SK-N-SH (cell line): ENCODE results near the gene SLC37A1. TPM values are rescaled to one million over a fixed set of nuclear protein-coding genes. Genes with fewer than 3 reads are reported as not detected.

Experiments
- CTCF ChIA-PET: fragments of 300-600, 350-600 bp; formaldehyde crosslinking; extraction: SDS; loops from one replicate; lab custom pipeline; 2021; lab: Yijun Ruan, JAX
- POLR2A ChIA-PET: fragments of 350-600 bp; sonication (Branson Sonifier 250); formaldehyde crosslinking; extraction: SDS; loops from one replicate; lab custom pipeline; 2020; ENCODE audit warnings: antibody characterized with exemption, inconsistent platforms; lab: Yijun Ruan, JAX
- DNase-seq: peaks from one replicate; pipeline ENCODE4 v3.0.0; 2012
- H2AFZ ChIP-seq: fragments of 200-600 bp; sonication (generic); 2 replicates; pipeline ENCODE4 v1.8.1; 2016; ENCODE audit warnings: antibody characterized with exemption, mild to moderate bottlenecking, low read depth
- H3F3A ChIP-seq: fragments of 200-600 bp; sonication (generic); replicated peaks from 2 replicates; pipeline ENCODE3; 2016; ENCODE audit warnings: antibody characterized with exemption, mild to moderate bottlenecking; ENCODE audit not compliant: insufficient read depth
- H3K27ac ChIP-seq, 2 experiments: fragments of 200-500 bp in 1 of 2; fragments of 200-600 bp in 1 of 2; sonication (Bioruptor generic) in 1 of 2; sonication (generic), shearing (Covaris generic) in 1 of 2; 2 replicates each; pipeline versions ENCODE4 v1.5.1 to v1.6.1; 2014 to 2016; ENCODE audit warnings: low read depth in 2 of 2, inconsistent platforms in 1 of 2, low read length in 1 of 2, mild to moderate bottlenecking in 1 of 2, mixed read lengths in 1 of 2
- H3K27me3 ChIP-seq: fragments of 200-600 bp; sonication (generic), shearing (Covaris generic); 2 replicates; pipeline ENCODE4 v1.6.1; 2016; ENCODE audit warnings: mixed run types; ENCODE audit not compliant: insufficient read depth
- H3K36me3 ChIP-seq, 2 experiments: fragments of 200-500 bp in 1 of 2; fragments of 200-600 bp in 1 of 2; sonication (Bioruptor generic) in 1 of 2; sonication (generic) in 1 of 2; replicated peaks in 1 of 2; 2 replicates each; pipeline versions ENCODE3 to v1.5.1; 2014 to 2016; ENCODE audit warnings: low read length in 1 of 2, mild to moderate bottlenecking in 1 of 2; ENCODE audit not compliant: insufficient read depth in 2 of 2, control insufficient read depth in 1 of 2
- H3K4me1 ChIP-seq, 2 experiments: fragments of 200-500 bp in 1 of 2; fragments of 200-600 bp in 1 of 2; sonication (Bioruptor generic) in 1 of 2; sonication (generic), shearing (Covaris generic) in 1 of 2; 2 replicates each; pipeline versions ENCODE4 v1.5.1 to v1.6.1; 2014 to 2016; ENCODE audit warnings: low read depth in 1 of 2, low read length in 1 of 2, mixed run types in 1 of 2; ENCODE audit not compliant: insufficient read depth in 2 of 2, control insufficient read depth in 1 of 2
- H3K4me2 ChIP-seq: fragments of 200-600 bp; sonication (generic), shearing (Covaris generic); 2 replicates; pipeline ENCODE4 v1.6.1; 2017; ENCODE audit warnings: mixed run types
- H3K4me3 ChIP-seq, 2 experiments: fragments of 200-500 bp in 1 of 2; fragments of 200-600 bp in 1 of 2; sonication (Bioruptor generic) in 1 of 2; sonication (generic), shearing (Covaris generic) in 1 of 2; 2 replicates each; pipeline versions ENCODE4 v1.5.1 to v1.8.1; 2014 to 2016; ENCODE audit warnings: low read depth in 2 of 2, inconsistent platforms in 1 of 2, low read length in 1 of 2, mild to moderate bottlenecking in 1 of 2, mixed read lengths in 1 of 2, moderate library complexity in 1 of 2
- H3K79me2 ChIP-seq: fragments of 200-600 bp; sonication (generic); 2 replicates; pipeline ENCODE4 v1.8.1; 2017; ENCODE audit warnings: mild to moderate bottlenecking; ENCODE audit not compliant: insufficient read depth
- H3K9ac ChIP-seq: fragments of 200-600 bp; sonication (generic); 2 replicates; pipeline ENCODE4 v1.6.1; 2017; ENCODE audit warnings: mixed run types
- H3K9me2 ChIP-seq: fragments of 200-600 bp; sonication (generic); 2 replicates; pipeline ENCODE4 v1.6.1; 2017; ENCODE audit warnings: mixed run types
- H3K9me3 ChIP-seq: fragments of 200-600 bp; sonication (generic); 2 replicates; pipeline ENCODE4 v1.6.1; 2017; ENCODE audit warnings: mixed run types, mild to moderate bottlenecking, moderate library complexity
- H4K20me1 ChIP-seq: fragments of 200-600 bp; sonication (generic); 2 replicates; pipeline ENCODE4 v1.6.1; 2017; ENCODE audit warnings: mild to moderate bottlenecking, mixed run types; ENCODE audit not compliant: insufficient read depth
- CHD2 ChIP-seq: fragments of 150-350 bp; IDR thresholded peaks from 2 replicates; pipeline ENCODE4 v1.6.1; 2018; ENCODE audit warnings: low read length; ENCODE audit not compliant: partially characterized antibody
- EP300 ChIP-seq, 2 experiments: IDR thresholded peaks; 2 replicates each; pipeline versions ENCODE4 v1.4.0 to v1.6.1; 2012; ENCODE audit warnings: borderline replicate concordance in 1 of 2, low read depth in 1 of 2, low read length in 1 of 2
- EZH2phosphoT487 ChIP-seq: fragments of 200-600 bp; sonication (generic); IDR thresholded peaks from 2 replicates; pipeline ENCODE4 v1.6.1; 2017; ENCODE audit warnings: low read depth, mixed run types, mild to moderate bottlenecking, antibody characterized with exemption, moderate library complexity, borderline replicate concordance
- FOSL2 ChIP-seq: IDR thresholded peaks from 2 replicates; pipeline ENCODE4 v1.4.0; 2012; ENCODE audit warnings: low read depth, mild to moderate bottlenecking, moderate library complexity, borderline replicate concordance
- MEF2A ChIP-seq: IDR thresholded peaks from 2 replicates; pipeline ENCODE4 v1.4.0; 2012; ENCODE audit warnings: low read depth, borderline replicate concordance
- MXI1 ChIP-seq: IDR thresholded peaks from 2 replicates; pipeline ENCODE4 v1.6.1; 2012; ENCODE audit warnings: mild to moderate bottlenecking, low read depth, low read length, improper control_type of control experiment
- NFIC ChIP-seq: IDR thresholded peaks from 2 replicates; pipeline ENCODE4 v1.4.0; 2012; ENCODE audit warnings: borderline replicate concordance
- NRF1 ChIP-seq: IDR thresholded peaks from 2 replicates; pipeline ENCODE4 v1.6.1; 2012; ENCODE audit warnings: low read depth, mild to moderate bottlenecking, low read length
- POLR2AphosphoS5 ChIP-seq: IDR thresholded peaks from 2 replicates; pipeline ENCODE4 v1.6.1; 2012; ENCODE audit warnings: low read depth, low read length
- RAD21 ChIP-seq: IDR thresholded peaks from 2 replicates; pipeline ENCODE4 v1.6.1; 2012; ENCODE audit warnings: mild to moderate bottlenecking, low read length
- TEAD4 ChIP-seq: IDR thresholded peaks from 2 replicates; pipeline ENCODE4 v1.4.0; 2012; ENCODE audit warnings: mild to moderate bottlenecking, borderline replicate concordance; ENCODE audit not compliant: insufficient read depth
- YY1 ChIP-seq: IDR thresholded peaks from 2 replicates; pipeline ENCODE4 v1.4.0; 2012; ENCODE audit warnings: low read depth, mild to moderate bottlenecking
- WGBS: methylation state at CpG from one replicate; pipeline ENCODE4 v1.1.6; 2017; ENCODE audit warnings: low lambda C conversion rate; 5-methylcytosine and 5-hydroxymethylcytosine counted together
- polyA plus RNA-seq, 3 experiments: library from polyadenylated mRNA; depleted of rRNA; stranded (reverse); fragments of >200 nt; gene quantifications; 2 replicates each; pipeline ENCODE4 v1.2.3, GENCODE V29; 2012
- TF ChIP-seq, protein P1 (sequence below): fragments of 200-600 bp; sonication (generic); IDR thresholded peaks from 2 replicates; pipeline ENCODE4 v1.6.1; 2017; ENCODE audit warnings: antibody characterized with exemption, mild to moderate bottlenecking, moderate library complexity
- TF ChIP-seq, protein P2 (sequence below): IDR thresholded peaks from 2 replicates; pipeline ENCODE4; 2012
- TF ChIP-seq, protein P3 (sequence below): IDR thresholded peaks from 2 replicates; pipeline ENCODE4 v1.4.0; 2012; ENCODE audit warnings: low read depth, borderline replicate concordance
- TF ChIP-seq, protein P4 (sequence below): fragments of 150-350 bp; IDR thresholded peaks from 2 replicates; pipeline ENCODE4 v1.6.1; 2017; ENCODE audit warnings: antibody characterized with exemption, low read length, low read depth, borderline replicate concordance
- TF ChIP-seq, protein P5 (sequence below): IDR thresholded peaks from 2 replicates; pipeline ENCODE4 v1.6.1; 2012; ENCODE audit warnings: mild to moderate bottlenecking, low read depth, low read length, moderate library complexity

SLC37A1 gene
- polyA plus RNA-seq, 1 of the 3 experiments (the other 2 are of a cell fraction), result 2.8 TPM

DNA sequence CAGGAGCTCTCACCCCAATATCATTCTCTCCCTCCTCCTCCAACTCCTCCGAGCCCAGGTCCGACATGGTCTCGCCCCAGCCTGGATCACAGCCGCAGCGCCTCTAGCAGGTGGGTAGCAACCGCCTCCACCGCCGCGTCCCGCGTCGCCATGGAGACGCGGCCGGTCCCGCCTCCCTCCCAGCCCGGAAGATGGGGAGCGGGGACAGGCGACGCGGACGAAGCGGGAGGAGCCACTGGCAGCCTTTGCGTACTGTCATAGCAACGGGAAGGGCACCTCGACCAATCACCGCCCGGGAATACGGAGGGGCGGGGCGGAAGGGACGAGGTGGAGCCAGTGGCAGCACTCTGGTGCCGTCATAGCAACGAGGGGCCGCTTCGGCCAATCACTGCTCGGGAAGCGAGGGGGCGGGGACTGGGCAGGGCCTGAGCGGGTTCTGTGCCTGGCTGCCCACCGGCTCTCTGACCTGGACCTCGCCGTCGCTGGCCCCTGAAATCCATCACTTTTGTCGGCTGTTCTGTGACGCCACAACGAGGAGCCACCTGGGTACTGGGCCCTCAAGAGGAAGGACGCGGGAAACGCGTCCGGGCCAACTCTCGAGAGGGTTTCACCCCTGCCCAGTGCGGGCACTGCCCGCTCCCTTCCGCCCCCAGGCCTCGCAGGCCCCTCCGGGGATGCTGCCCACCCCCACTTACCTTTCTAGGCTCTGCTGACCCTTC, 17.4 kb upstream of the SLC37A1 start, which contains the start of gene RSPH1 (continued):
- TF ChIP-seq EP300 (IDR thresholded peaks at IDR 0.05; ENCODE audit: borderline replicate concordance in 1 of 2, low read depth in 1 of 2, low read length in 1 of 2), result no peak
- TF ChIP-seq NFIC, result no peak
- no peak for TF ChIP-seq MEF2A
- peak; percentile 96 for TF ChIP-seq MXI1
- TF ChIP-seq, protein P1, sequence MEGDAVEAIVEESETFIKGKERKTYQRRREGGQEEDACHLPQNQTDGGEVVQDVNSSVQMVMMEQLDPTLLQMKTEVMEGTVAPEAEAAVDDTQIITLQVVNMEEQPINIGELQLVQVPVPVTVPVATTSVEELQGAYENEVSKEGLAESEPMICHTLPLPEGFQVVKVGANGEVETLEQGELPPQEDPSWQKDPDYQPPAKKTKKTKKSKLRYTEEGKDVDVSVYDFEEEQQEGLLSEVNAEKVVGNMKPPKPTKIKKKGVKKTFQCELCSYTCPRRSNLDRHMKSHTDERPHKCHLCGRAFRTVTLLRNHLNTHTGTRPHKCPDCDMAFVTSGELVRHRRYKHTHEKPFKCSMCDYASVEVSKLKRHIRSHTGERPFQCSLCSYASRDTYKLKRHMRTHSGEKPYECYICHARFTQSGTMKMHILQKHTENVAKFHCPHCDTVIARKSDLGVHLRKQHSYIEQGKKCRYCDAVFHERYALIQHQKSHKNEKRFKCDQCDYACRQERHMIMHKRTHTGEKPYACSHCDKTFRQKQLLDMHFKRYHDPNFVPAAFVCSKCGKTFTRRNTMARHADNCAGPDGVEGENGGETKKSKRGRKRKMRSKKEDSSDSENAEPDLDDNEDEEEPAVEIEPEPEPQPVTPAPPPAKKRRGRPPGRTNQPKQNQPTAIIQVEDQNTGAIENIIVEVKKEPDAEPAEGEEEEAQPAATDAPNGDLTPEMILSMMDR, result no peak; the same call in 1 of the 2 replicates
- peak; percentile 24 for TF ChIP-seq CHD2
- no peak for TF ChIP-seq EZH2phosphoT487
- TF ChIP-seq NRF1, result no peak
- TF ChIP-seq, protein P2, sequence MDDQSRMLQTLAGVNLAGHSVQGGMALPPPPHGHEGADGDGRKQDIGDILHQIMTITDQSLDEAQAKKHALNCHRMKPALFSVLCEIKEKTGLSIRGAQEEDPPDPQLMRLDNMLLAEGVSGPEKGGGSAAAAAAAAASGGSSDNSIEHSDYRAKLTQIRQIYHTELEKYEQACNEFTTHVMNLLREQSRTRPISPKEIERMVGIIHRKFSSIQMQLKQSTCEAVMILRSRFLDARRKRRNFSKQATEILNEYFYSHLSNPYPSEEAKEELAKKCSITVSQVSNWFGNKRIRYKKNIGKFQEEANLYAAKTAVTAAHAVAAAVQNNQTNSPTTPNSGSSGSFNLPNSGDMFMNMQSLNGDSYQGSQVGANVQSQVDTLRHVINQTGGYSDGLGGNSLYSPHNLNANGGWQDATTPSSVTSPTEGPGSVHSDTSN, result no peak
- peak; percentile 48; the same call in 1 of the 2 replicates for TF ChIP-seq POLR2AphosphoS5
- TF ChIP-seq, protein P3, sequence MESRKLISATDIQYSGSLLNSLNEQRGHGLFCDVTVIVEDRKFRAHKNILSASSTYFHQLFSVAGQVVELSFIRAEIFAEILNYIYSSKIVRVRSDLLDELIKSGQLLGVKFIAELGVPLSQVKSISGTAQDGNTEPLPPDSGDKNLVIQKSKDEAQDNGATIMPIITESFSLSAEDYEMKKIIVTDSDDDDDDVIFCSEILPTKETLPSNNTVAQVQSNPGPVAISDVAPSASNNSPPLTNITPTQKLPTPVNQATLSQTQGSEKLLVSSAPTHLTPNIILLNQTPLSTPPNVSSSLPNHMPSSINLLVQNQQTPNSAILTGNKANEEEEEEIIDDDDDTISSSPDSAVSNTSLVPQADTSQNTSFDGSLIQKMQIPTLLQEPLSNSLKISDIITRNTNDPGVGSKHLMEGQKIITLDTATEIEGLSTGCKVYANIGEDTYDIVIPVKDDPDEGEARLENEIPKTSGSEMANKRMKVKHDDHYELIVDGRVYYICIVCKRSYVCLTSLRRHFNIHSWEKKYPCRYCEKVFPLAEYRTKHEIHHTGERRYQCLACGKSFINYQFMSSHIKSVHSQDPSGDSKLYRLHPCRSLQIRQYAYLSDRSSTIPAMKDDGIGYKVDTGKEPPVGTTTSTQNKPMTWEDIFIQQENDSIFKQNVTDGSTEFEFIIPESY, result no peak
- TF ChIP-seq, protein P4, sequence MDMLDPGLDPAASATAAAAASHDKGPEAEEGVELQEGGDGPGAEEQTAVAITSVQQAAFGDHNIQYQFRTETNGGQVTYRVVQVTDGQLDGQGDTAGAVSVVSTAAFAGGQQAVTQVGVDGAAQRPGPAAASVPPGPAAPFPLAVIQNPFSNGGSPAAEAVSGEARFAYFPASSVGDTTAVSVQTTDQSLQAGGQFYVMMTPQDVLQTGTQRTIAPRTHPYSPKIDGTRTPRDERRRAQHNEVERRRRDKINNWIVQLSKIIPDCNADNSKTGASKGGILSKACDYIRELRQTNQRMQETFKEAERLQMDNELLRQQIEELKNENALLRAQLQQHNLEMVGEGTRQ, result no peak

DNA sequence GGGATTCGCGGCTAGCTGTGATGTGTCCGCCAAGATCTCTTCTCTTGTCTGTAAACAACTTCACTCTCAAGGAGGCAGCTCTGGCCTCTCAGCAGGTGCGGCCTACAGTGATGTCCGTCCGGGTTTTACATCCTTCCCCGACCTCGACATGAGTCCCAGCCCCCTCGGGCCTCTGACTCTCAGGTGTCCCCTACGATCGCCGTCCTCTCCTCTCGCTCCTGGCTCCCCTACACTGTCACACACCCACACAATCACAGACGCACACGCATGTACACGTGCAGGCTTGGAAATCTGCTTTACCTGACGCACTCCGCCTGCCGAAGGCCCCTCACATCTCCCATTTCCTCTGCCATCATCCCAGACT, 16.8 kb upstream of the SLC37A1 start:
- Histone ChIP-seq H3K27me3 (no peaks in the 10 kb centered on the region), H3K79me2 (no peaks in the 10 kb centered on the region), H3K4me2 (peak overlapping the region; percentile 95), H3K4me3 (peak overlapping the region; percentile 78 to 81), H3K36me3 (no peaks in the 10 kb centered on the region), H4K20me1 (no peaks in the 10 kb centered on the region), H3K4me1 (peaks cover 5 to 13% of the 10 kb centered on the region in 2 experiments; a peak in 3 of 4 replicates), H3K9me3 (no peaks in the 10 kb centered on the region), H3K27ac (peak overlapping the region in 1 of 2 experiments; percentile 85; a peak in 2 of 4 replicates), H3K9ac (peak overlapping the region; percentile 70), H3K9me2 (no peaks in the 10 kb centered on the region), H3F3A (no peaks in the 10 kb centered on the region), H2AFZ (peak overlapping the region; percentile 87)
- POLR2A ChIA-PET, result no interaction called here
- CTCF ChIA-PET, result interaction anchor here (1.2 to 1.4 kb wide), 2 partner anchors 19 to 351 kb away, joined by 3 to 4 read pairs; no protein-coding TSS in a partner anchor
- DNase-seq, result peak; percentile 46
- 17% methylated on average over 19 of the region's 19 CpGs for WGBS
- TF ChIP-seq NFIC, result no peak
- TF ChIP-seq TEAD4, result no peak
- TF ChIP-seq FOSL2, result no peak
- no peak for TF ChIP-seq YY1
- no peak for TF ChIP-seq RAD21
- TF ChIP-seq, protein P5, sequence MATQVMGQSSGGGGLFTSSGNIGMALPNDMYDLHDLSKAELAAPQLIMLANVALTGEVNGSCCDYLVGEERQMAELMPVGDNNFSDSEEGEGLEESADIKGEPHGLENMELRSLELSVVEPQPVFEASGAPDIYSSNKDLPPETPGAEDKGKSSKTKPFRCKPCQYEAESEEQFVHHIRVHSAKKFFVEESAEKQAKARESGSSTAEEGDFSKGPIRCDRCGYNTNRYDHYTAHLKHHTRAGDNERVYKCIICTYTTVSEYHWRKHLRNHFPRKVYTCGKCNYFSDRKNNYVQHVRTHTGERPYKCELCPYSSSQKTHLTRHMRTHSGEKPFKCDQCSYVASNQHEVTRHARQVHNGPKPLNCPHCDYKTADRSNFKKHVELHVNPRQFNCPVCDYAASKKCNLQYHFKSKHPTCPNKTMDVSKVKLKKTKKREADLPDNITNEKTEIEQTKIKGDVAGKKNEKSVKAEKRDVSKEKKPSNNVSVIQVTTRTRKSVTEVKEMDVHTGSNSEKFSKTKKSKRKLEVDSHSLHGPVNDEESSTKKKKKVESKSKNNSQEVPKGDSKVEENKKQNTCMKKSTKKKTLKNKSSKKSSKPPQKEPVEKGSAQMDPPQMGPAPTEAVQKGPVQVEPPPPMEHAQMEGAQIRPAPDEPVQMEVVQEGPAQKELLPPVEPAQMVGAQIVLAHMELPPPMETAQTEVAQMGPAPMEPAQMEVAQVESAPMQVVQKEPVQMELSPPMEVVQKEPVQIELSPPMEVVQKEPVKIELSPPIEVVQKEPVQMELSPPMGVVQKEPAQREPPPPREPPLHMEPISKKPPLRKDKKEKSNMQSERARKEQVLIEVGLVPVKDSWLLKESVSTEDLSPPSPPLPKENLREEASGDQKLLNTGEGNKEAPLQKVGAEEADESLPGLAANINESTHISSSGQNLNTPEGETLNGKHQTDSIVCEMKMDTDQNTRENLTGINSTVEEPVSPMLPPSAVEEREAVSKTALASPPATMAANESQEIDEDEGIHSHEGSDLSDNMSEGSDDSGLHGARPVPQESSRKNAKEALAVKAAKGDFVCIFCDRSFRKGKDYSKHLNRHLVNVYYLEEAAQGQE, result no peak
- TF ChIP-seq NRF1, result no peak
- TF ChIP-seq, protein P1, result no peak
- TF ChIP-seq MXI1, result no peak
